SK-N-MC (cell line): ENCODE data around the gene FHOD3.
A peak's percentile ranks its signal among the peaks of the same experiment; 100 is the strongest.

Experiments used
- DNase-seq: peaks from one replicate; pipeline ENCODE4 v3.0.0-alpha.2; 2011; ENCODE audit warnings: low read depth, low spot score
- H3K27ac ChIP-seq: fragments of 200-600 bp; sonication (generic); 2 replicates; pipeline ENCODE4 v1.5.1; 2016; ENCODE audit warnings: mixed run types
- H3K36me3 ChIP-seq: fragments of 200-600 bp; sonication (generic); 2 replicates; pipeline ENCODE4 v1.6.1; 2017; ENCODE audit warnings: antibody characterized with exemption, low read length, mixed read lengths; ENCODE audit not compliant: insufficient read depth
- H3K4me3 ChIP-seq: fragments of 200-600 bp; sonication (generic); 2 replicates; pipeline ENCODE4 v1.5.1; 2016
- H3K9ac ChIP-seq: fragments of 200-600 bp; sonication (generic); 2 replicates; pipeline ENCODE4 v1.8.0; 2017; ENCODE audit warnings: mixed run types, mixed read lengths; ENCODE audit not compliant: insufficient read length
- H3K9me3 ChIP-seq: fragments of 200-600 bp; sonication (generic); 2 replicates; pipeline ENCODE4 v1.6.1; 2017; ENCODE audit warnings: low read depth, mild to moderate bottlenecking, antibody characterized with exemption, low read length, moderate library complexity, mixed read lengths
- EZH2 ChIP-seq: fragments of 200-600 bp; sonication (generic); IDR thresholded peaks from one replicate; pipeline ENCODE4 v1.6.1; 2017; ENCODE audit warnings: antibody characterized with exemption
- FOXP2 ChIP-seq: optimal IDR thresholded peaks from 2 replicates; pipeline ENCODE3; 2011; ENCODE audit warnings: mild to moderate bottlenecking, moderate library complexity; ENCODE audit not compliant: insufficient read depth; ENCODE audit errors: extremely low read length, control extremely low read depth
- POLR2AphosphoS5 ChIP-seq: IDR thresholded peaks from 2 replicates; pipeline ENCODE4 v1.6.1; 2012; ENCODE audit warnings: mild to moderate bottlenecking, low read depth, low read length, borderline replicate concordance

Gene FHOD3

GRCh38 chr18:36735130-36735529, 437.6 kb downstream of the FHOD3 start:
- TF ChIP-seq EZH2: no peak
- TF ChIP-seq FOXP2: no peak
- no peak for TF ChIP-seq POLR2AphosphoS5
- Histone ChIP-seq H3K4me3 (no peak overlapping the region), H3K9ac (no peak overlapping the region), H3K27ac (no peak overlapping the region), H3K9me3 (no peaks in the 10 kb centered on the region), H3K36me3 (no peaks in the 10 kb centered on the region)
- DNase-seq: no peak

DNA sequence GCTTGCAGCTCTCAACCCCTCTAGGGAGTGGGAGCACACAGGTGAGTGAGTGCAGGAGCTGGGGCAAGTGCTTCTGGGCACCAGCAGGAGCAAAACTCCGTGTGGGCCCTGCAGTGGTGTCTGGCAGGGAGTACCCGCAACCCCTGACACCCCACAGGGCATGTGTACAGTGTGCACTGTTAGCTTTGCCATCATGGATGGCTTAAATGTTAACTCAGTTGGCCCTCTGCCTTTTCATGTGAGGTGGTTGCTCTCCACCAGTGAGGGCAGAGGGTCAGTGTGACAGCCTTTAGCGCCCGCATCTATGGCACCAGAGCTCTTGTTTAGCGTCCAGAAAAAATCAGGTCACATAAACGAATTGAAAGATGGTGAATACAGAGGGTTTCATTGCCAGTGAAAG, 438.6 kb downstream of the FHOD3 start:
- no peak overlapping the region for H3K27ac ChIP-seq
- H3K9ac ChIP-seq: no peak overlapping the region
- no peaks in the 10 kb centered on the region for H3K36me3 ChIP-seq
- TF ChIP-seq EZH2 (no peak), POLR2AphosphoS5 (no peak), FOXP2 (no peak)
- H3K4me3 ChIP-seq: no peak overlapping the region
- no peaks in the 10 kb centered on the region for H3K9me3 ChIP-seq
- no peak for DNase-seq

DNA sequence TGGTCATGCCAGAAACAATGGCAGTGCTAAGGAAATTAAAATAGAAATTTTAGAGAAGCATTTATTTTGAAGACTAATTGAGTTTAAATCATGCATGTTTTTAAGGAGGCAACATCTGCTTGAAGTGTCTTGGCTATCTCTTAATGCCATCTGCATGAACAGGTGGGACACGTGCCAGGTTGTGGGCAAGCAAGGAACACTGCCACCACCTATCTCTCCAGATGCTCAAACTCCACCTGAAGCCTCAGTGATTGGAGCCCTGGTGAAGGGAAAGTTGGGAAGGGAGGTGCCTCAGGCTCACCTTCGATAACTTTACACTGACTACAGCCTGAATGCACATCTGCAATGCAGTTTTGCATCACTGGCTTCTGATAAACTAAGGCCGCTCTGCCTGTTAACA, 439.8 kb downstream of the FHOD3 start:
- DNase-seq: no peak
- Histone ChIP-seq H3K4me3 (no peak overlapping the region), H3K27ac (no peak overlapping the region), H3K36me3 (no peaks in the 10 kb centered on the region), H3K9ac (no peak overlapping the region), H3K9me3 (no peaks in the 10 kb centered on the region)
- TF ChIP-seq POLR2AphosphoS5: no peak
- no peak for TF ChIP-seq EZH2
- no peak for TF ChIP-seq FOXP2

GRCh38 chr18:36744261-36744876, 446.9 kb downstream of the FHOD3 start:
- Histone ChIP-seq H3K9ac (no peak overlapping the region), H3K9me3 (no peaks in the 10 kb centered on the region), H3K4me3 (no peak overlapping the region), H3K36me3 (no peaks in the 10 kb centered on the region), H3K27ac (no peak overlapping the region)
- no peak for DNase-seq
- no peak for TF ChIP-seq EZH2
- TF ChIP-seq POLR2AphosphoS5: no peak
- no peak for TF ChIP-seq FOXP2

DNA sequence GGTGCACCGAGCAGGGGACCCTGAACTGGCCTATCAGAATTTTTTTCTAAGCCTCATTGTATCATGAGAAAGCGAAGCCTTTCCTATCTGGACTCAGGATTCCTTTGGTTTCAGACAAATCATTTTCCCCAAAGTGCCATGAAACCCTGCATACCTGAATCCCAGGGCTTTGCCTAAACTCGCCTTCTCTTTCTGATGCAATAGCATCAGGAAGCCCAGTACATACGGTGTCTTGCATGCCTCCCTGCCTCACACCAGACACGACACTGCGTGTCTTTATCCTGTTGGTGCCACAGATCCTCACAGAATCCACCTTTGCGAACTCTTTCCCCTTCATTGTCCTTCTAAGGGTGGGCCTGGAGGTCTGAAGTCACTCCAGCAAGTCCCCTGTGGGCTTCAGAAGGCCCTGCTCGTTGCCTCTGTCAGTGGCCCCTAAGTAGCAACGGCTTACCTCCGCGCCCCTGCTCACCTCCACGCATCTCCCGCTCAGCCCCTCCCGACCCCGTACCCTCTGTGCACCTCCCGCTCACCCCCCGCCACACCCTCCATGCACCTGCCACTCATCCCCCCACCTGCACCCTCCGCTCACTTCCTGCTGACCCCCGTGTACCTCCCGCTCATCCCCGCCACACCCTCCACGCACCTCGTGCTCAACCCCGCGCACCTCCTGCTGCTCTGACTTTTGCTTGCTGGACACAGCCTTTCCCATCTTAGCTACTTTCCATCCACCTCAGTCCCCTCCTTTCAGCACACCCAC, 447.9 kb downstream of the FHOD3 start:
- no peak overlapping the region for H3K27ac ChIP-seq
- no peak overlapping the region for H3K9ac ChIP-seq

GRCh38 chr18:36752929-36753865, 455.7 kb downstream of the FHOD3 start:
- no peaks in the 10 kb centered on the region for H3K36me3 ChIP-seq
- no peaks in the 10 kb centered on the region for H3K9me3 ChIP-seq
- TF ChIP-seq POLR2AphosphoS5: no peak
- no peak for TF ChIP-seq FOXP2
- no peak for TF ChIP-seq EZH2
- H3K27ac ChIP-seq: no peak overlapping the region
- no peak overlapping the region for H3K9ac ChIP-seq
- no peak overlapping the region for H3K4me3 ChIP-seq
- DNase-seq: no peak

More for the DNA sequence above, 447.9 kb downstream of the FHOD3 start:
- H3K36me3 ChIP-seq: no peaks in the 10 kb centered on the region
- DNase-seq: no peak
- H3K4me3 ChIP-seq: no peak overlapping the region
- no peaks in the 10 kb centered on the region for H3K9me3 ChIP-seq
- TF ChIP-seq POLR2AphosphoS5 (no peak), EZH2 (no peak), FOXP2 (no peak)

DNA sequence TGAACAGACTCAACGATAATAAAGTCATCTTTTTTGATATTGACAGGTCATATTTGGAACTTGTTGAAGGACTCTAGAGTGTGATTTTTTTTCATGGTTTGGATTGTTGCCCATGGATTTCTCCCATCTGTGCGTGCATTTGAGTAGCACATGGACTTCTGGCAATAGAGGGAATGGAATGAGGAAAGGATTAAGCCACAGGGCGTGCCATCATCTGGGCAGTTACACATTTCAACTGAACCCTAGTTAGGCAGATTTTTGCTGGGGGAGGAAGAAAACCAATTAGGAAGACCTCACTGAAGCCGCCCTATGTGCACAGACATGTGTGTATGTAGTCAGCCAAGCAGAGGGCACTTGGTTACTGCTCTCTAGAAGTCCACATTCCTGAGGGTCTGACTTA, 458.7 kb downstream of the FHOD3 start:
- H3K9ac ChIP-seq: no peak overlapping the region
- no peak for DNase-seq

GRCh38 chr18:36757081-36757480, 459.6 kb downstream of the FHOD3 start:
- Histone ChIP-seq H3K4me3 (no peak overlapping the region), H3K9ac (no peak overlapping the region), H3K9me3 (no peaks in the 10 kb centered on the region), H3K27ac (no peak overlapping the region), H3K36me3 (no peaks in the 10 kb centered on the region)
- peak; percentile 16 for DNase-seq
- TF ChIP-seq FOXP2 (no peak), EZH2 (no peak), POLR2AphosphoS5 (no peak)

More for the DNA sequence above, 458.7 kb downstream of the FHOD3 start:
- Histone ChIP-seq H3K9me3 (no peaks in the 10 kb centered on the region), H3K27ac (no peak overlapping the region), H3K36me3 (no peaks in the 10 kb centered on the region), H3K4me3 (no peak overlapping the region)
- TF ChIP-seq FOXP2 (no peak), EZH2 (no peak), POLR2AphosphoS5 (no peak)
